NCI-H1694 treated with DMSO at 0.1 percent for 48 hours (cell line): ENCODE measurements around the gene CPD.
A peak's percentile ranks its signal among the peaks of the same experiment; 100 is the strongest.
"Not testable (repeated sequence)": the region's sequence is repeated elsewhere in the genome, so short reads cannot be mapped to it uniquely, and the experiment has no call there.

Experiments used
- DNase-seq: peaks from one replicate; lab custom pipeline; 2025; lab: John Stamatoyannopoulos, UW

Gene CPD

DNA sequence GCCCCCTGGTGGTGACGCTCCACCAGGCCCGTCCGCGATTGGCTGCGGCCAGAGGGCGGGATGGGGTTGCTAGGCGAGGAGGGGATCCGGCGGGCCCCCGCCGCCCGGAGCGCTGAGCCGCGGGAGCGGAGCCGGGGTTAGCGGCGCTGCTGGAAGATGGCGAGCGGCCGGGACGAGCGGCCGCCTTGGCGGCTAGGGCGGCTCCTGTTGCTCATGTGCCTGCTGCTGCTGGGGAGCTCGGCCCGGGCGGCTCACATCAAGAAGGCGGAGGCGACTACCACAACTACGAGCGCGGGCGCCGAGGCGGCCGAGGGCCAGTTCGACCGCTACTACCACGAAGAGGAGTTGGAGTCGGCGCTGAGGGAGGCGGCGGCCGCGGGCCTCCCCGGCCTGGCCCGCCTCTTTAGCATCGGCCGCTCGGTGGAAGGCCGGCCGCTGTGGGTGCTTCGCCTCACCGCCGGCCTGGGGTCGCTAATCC, at the start of gene CPD:
TSS of gene CPD (plus strand) at position 103 of the 478 bp plus-strand sequence. CDS start at position 157, 54 bp downstream.
- DNase-seq: peak; percentile 84

DNA sequence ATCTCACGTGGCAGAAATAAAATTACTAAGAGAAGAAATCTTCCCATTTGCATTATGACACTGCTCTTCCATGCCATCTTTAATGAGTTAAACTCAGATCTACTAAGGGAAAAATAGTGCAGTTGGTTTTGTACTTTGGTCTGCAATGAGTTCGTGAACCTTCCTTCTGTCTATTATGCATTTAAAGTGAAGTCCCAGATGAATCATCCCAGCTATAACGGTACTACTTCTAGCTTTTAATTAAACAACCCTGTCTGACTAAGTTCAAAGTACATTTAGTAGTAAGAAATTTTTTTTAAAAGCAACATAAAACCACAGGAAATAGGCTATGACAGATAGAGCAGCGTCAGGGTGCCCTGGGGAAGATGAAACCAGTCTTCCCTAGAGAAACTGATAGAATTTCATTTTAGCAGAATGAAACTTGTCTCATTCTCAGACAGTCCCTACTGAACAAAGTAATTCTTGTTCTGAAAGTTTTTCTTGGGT, 46.6 kb upstream of the CPD start:
- DNase-seq: no peak

DNA sequence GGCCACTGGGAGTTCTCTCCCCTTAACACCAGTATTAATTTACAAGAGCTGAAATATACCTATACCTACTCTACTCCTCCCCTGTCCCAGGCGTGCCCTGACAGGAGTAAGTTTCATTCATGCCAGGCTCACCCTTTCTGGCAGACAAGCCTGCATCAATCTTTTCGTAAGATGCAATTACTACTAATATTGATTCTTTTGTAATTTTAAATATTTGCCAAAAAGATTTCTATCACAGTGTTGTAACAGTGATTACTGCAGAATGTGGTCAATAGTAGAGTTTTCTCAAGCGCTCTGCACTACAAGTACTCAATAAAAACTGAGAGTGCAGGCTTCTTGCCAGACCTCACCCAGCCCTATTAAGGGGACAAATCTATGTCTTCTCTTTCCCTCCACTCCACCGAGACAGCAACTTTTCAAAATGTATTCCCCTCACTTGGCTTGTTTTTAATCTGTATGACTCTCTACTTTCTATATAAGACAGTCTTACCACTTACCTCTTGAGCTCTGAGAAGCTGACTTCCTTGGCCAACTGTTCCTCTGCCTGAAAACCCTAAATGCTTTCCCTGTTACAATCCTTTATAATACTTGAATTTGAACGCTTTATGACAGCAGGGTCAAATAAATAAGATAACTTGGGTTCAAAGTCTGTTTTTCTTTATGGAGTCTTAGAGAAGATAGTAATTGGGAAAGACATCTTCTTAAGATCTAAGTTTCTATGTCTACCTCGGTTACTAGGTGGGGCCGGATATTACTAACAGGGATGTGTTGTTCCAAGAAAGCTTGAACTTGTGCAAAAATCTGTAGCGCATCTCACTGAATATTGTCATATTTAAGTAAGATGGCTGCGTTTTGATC, 45.0 kb upstream of the CPD start, which contains the start of gene TMIGD1:
TSS of gene TMIGD1 (minus strand) at position 555 of the 858 bp plus-strand sequence. CDS start 1,924 bp downstream, outside the sequence.
- no peak for DNase-seq

DNA sequence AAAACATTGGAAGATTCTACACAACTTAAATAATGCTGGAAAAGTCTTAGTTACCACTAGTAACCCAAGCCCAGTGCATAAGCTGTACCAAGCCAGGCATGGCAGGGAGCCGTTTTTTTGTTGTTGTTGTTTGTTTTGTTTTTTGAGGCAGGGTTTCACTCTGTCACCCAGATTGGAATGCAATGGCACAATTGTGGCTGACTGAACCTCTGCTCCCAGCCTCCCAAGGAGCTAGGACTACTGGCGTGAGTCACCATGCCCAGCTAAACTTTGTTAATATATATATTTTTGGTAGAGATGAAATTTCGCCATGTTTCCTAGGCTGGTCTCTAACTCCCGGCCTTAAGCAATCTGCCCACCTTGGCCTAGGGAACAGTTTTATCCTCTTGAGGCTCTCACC, 44.3 kb upstream of the CPD start:
- DNase-seq: no peak

DNA sequence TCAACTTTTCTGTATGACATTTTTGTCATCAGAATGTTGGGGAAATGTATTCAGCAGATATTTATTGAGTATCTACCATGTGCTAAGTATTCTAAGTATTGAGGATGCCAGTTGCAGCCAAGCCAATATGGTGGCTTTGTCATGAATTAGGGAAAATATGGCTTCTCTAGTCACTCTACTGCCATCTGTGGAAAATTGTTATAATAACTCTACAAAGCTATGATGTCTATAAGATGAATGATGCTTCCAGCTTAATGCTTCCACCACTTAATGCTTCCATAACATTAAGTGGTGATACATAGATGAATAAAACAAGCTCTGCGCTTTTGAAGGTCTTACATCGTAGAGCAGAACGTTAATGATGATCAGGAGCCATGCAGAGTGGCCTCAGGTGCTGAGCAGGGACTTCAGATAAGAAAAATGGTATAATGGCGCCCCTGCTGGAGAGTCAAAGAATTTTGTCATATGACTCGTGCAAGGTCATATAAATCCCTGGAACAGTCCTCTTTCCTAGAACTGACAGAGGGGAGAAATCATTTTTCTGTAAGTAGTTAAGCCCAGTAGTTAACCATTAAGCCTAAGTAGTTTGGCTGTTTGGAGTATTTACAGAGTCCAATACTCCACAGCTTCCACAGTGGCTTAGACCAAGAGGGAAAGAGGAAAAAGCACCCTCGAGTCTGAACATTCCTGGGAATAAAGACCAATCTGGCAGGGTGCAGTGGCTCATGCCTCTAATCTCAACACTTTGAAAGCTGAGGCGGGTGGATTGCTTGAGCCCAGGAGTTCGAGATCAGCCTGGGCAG, 42.2 kb upstream of the CPD start:
- DNase-seq: peak; percentile 96

DNA sequence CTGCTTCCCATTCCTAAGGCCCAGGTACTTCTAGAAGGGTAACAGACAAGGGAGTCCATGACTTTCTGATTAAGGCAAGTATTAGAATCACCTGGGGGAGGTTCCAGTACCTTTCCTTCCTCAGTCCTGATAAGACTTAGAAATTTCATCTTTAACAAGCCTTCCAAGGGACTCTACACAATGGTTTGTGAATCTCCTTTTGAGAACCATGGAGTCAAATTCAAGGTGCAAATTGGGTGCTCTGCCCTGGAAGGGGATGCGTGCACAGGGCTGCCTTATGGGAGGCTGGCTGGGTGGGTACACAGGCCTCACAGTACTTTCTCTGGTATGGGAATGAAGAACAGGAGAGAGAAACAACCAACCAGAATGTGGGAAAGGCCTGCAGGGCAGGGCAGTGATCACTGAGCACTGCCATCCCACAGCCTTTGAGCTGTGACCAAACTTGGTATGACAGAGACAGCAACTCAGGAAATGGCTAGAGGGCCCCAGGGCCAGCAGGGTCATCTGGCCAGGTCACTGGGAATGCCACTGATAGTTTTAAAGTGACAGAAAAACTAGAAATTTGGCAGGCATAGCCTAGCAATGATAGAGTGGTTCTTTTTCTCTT, 41.2 kb upstream of the CPD start:
- no peak for DNase-seq

DNA sequence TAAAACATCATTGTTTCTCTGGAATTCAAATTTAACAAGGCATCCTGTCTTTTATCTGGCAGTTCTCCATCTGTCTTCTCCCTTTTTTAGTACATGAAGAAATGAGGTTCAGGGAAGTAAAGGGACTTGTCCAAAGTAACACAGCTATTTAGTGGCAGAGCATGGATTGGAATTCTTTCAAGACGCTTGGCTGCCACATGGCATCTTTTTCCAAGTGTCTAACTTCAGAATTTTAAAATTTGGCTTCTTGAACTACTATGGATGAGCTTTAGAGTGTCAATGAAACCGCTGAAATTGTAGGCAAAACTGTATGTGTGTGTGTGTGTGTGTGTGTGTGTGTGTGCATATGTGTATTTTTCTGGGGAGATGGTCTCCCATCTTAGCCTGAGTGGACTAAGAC, 39.6 kb upstream of the CPD start:
- DNase-seq: no peak

DNA sequence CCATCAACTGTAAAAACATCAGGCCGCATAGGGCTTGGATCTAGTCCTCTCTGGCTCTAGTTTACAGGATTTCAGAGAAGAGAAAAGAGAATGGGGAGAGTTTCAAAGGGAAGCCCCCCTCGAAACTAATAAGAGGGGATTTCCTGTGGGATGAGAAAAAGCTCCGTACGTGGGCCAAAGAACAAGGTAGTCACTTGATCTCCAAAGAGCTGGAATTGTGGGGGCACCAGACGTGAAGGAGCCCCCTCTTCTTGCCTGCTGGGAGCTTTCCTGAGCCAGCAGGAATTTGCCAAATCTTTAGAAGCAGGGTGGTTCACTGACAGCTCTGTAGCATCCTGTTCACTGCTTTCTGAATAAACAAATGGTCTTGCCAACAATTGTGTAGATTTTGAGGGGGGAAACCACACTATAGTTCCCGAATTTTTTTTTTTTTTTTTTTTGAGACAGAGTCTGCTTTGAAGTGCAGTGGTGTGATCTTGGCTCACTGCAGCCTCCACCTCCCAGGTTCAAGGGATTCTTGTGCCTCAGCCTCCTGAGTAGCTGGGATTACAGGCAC, 37.8 kb upstream of the CPD start:
- DNase-seq: no peak

DNA sequence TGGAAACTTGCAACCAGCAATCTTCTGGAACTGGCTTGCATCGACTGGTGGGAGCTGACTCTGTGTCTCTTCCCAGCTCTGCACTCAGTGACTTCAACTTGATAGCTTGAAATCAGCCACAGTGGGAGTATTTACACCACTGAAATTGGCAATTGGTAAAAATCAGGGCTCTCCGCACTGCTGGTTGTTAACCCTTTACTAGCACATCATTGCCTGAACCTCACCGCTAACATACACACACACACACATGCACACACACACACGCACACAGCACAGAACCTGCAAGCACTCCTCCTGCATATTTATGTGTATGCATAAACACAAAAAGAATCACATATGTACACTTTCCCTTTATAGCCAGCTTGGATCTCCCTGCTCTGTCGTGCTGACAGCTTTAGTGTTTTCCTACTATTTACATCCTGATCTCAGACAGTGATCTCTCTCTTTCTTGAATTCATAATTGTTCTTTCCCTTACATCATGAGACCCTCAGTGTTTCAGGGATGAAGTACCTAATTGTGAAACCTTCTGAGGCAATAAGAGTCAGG, 37.0 kb upstream of the CPD start:
- no peak for DNase-seq

DNA sequence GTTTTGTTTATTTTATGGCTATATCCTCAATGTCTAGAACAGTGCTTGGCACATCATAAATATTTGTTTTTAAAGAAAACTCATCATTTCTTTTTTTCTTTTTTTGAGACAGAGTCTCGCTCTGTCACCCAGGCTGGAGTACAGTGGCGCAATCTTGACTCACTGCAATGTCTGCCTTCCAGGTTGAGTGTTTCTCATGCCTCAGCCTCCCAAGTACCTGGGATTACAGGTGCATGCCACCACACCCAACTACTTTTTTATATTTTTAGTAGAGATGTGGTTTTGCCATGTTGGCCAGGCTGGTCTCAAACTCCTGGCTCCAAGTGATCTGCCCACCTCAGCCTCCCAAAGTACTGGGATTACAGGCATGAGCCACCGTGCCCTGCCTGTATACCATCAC, 35.5 kb upstream of the CPD start:
- DNase-seq: not testable (repeated sequence)

DNA sequence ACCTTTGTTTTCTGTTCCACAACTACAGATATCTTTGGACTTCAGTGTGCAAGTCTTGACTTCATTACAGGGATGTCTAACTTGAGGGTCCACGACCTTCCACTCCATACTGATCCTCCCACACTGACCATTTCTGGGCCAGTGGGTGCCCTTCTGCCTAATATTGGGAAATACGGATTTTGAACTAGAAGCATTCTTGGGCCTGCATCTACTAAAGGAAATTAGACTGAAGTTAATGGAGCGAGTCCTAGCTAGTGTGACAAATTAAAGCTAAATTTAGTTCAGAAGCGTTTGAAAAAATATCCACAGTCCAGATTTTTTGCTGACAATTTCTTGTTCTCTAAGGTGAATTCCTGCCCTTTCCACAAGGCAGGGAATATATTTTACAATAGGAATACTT, 34.9 kb upstream of the CPD start:
- DNase-seq: no peak

DNA sequence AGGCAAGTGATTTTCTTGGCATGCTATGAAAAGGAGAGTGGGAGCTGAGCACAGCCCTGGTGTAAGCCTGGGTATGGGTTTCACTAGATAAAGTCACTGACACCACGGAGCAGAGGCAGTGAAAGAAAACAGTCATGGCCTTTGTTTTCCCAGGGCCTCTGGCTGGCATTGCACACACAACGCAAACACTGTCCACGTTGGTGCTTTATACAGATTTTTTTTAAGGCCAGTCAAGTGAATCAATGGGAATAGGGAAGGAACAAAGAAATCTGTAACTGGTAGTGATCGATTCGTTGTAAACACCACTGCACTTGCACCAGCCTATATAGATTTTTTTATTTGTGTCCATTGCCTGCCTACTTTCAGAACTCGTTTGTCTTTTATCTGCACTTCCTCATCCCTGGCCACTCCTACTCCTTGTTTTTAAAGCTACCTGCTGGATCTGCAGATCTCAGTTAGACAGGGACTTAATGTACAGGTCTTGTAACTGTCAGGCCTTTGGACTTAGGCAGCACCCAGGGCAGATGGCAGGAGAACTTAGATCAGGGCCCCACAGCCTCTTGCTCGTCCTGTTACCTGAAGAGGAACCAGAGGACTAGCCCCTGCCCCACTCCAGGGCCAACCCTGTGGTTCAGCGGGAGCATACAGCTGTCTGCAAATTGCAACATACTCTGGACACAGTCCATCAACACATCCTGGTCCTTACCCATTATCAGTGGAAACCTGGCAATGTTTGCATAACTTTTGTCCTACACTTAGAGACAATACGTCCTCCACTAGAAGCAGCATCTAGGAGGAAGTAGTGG, 34.2 kb upstream of the CPD start:
- peak; percentile 14 for DNase-seq

DNA sequence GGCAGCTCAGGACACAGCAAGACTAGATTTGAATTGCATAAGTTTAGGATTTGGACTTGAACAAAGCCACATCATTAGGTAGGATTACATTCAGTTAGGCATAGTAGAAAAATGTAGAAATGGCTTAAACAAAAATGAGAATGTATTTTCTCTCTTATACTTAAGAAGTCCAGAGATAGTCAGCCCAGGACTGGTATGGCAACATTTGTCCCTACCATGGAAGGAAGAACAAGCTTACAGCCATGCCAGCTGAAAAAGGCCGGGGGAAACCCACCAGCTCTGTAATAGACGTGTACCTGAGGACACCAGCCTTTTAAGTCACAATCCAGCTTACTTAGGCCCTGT, 33.7 kb upstream of the CPD start:
- DNase-seq: no peak

DNA sequence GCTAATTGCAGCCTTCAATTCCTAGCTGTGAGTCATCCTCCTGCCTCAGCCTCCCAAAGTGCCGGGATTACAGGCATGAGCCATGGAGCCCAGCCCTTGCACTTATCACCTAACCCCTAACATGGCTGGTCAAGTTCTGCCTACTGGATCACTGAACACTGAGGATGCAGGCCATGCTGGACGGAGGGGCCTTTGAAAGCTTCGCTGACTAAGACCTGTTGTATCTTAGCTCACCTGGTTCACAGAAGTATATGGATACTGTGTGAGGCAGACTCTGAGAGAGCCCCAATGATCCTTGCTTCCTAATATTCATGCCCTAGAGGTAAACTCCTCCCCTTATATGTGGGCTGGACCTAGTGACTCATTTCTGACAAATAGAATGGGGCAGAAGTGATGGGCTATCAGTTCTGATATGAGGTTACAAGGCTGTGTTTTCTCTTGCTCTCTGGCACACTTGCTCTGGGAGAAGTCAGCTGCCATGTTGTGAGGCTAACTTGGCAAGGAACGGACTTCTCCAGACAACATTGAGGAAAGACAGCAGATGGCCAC, 33.1 kb upstream of the CPD start:
- no peak for DNase-seq

DNA sequence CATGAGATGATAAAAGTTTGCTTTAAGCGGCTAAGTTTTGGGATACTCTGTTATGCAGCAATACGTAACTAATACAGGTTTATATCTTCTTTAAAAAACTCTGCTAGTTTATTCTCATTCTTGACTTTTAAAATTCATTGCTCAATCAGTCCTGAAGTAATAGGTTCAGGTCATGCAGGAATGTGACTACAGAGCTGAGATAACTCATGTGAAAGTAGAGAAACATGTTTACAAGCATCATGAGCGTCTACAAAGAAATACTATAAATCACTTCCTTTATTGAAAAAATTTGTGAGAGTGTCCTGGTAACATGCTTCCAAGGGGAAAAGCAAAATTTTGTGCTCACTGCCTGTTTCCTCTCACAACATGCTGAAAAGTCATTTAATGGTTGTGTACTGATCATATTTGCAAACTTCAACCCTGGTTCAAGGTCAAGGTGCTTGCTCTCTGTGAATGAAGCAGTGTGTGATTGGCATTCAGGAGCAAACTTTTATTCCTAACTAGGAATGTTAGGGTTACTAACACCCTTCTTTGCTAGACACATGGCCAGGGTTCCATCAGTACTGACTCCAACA, 32.4 kb upstream of the CPD start:
- no peak for DNase-seq

DNA sequence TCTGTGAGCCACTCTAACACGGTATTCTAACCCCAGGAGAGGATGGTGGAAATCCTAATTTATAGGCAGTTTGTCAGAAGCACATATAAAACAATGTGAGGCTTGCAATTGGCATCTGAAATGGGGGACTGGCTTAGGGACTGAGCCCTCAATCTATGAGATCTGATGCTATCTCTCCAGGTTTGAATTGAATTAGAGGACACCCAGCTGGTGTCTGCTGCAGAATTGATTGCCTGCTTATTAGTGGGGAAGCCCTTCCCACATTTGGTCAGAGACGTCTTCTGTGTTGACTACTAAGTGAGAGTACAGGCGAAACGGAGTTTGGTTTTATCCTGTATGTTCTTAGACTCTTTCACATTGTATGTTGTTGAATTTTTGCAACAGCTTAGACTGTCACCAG, 31.2 kb upstream of the CPD start:
- DNase-seq: no peak

DNA sequence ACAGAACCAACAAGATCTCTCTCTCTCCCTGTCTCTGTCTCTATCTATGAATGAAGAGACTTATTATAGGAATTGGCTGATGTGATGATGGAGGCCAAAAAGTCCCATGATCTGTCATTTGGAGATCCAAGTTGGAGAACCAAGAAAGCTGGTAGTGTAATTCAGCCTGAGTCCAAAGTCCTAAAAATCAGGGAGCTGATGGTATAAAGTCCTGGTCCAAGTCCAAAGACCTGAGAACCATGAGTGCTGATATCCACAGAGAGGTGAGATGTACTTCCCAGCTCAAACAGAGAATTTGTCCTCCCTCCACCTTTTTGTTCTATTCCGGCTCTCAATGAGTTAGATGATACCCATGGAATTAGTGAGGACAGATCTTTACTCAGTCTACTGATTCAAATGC, 29.5 kb upstream of the CPD start:
- no peak for DNase-seq

DNA sequence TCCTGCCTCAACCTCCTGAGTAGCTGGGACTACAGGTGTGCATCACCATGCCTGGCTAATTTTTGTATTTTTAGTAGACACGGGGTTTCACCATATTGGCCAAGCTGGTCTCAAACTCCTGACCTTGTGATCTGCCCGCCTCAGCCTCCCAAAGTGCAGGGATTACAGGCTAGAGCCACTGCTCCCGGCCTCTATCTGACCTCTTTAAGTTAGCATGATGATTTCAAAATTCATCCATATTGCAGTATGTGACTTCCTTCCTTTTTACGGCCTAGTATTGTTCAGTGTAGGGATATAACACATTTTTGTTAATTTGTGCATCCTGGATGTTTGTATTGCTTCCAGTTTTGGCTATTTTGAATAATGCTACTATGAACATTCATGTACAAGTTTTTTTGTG, 27.5 kb upstream of the CPD start:
- DNase-seq: not testable (repeated sequence)

DNA sequence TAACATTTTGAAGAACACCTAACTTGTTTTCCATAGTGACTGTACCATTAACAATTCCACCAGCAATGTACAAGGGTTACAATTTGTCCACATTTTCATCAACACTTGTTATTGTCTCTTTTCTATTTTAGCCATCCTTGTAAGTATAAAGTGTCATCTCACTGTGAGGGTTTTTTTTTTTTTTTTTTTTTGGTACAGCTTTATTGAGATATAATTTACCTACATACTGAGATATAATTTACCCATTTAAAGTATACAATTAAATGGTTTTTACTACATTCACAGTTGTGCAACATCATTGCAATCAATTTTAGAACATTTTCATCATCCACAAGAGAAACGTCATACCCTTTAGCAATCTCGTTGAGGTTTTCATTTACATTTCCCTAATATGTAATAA, 27.0 kb upstream of the CPD start:
- no peak for DNase-seq

DNA sequence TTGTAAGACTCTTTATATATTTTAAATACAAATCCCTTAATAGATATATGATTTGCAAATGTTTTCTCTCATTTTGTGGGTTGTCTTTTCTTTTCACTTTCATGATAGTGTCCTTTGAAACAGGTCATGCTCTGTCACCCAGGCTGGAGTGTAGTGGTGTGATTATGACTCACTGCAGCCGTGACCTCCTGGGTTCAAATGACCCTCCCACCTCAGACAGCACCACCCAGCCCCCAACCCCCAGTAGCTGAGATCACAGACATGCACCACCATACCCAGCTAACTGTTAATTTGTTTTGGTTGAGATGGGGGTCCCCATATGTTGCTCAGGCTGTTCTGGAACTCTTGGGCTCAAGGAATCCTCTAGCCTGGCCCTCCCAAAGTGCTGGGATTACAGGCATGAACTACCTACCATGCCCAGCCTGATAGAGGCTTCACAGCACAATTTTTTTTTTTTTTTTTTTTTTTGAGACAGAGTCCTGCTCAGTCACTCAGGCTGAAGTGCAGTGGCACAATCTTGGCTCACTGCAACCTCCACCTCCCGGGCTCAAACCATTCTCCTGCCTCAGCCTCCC, 26.4 kb upstream of the CPD start:
- DNase-seq: no peak
